Measurements from ENCODE around the gene WASF2. TPM values are rescaled to one million over a fixed set of nuclear protein-coding genes. Genes with fewer than 3 reads are reported as not detected.
"Not testable (repeated sequence)": the region's sequence is repeated elsewhere in the genome, so short reads cannot be mapped to it uniquely, and the experiment has no call there.

The WASF2 gene
- total and polyA plus RNA-seq, 2 of the 13 experiments (the other 11 are each of a cell fraction or from before 2014, with no cell fraction given) = 10.4 to 27.7 TPM

DNA sequence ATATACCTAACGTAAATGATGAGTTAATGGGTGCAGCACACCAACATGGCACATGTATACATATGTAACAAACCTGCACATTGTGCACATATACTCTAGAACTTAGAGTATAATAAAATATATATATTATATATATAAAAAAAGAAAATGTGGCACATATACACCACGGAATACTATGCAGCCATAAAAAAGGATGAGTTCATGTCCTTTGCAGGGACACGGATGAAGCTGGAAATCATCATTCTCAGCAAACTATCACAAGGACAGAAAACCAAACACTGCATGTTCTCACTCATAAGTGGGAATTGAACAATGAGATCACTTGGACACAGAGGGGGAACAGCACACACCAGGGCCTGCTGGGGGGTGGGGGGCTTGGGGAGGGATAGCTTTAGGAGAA, 105.2 kb downstream of the WASF2 start:
- CTCF ChIA-PET (ENCODE audit: low intra/inter-chr PET ratio, low total read pairs); FAIRE-seq; H4K20me1 ChIP-seq (ENCODE audit: insufficient read depth, low read length); intact Hi-C loops (cut with micrococcal nuclease; ENCODE audit: unreplicated experiment); BruUV-seq (replicated peaks); ATAC-seq; H3K4me2 ChIP-seq (ENCODE audit: low read depth, low read length); H2AFZ ChIP-seq (ENCODE audit: low read length); H3K27ac ChIP-seq (ENCODE audit: extremely low read length, insufficient read depth, low read length); H3K9ac ChIP-seq (ENCODE audit: insufficient read depth, low read depth, low read length); H3K36me3 ChIP-seq (replicated peaks in 1 of 2; ENCODE audit: control insufficient read depth in 1 of 2, insufficient read depth in 2 of 2, low read length in 2 of 2); H3K4me3 ChIP-seq (replicated peaks in 1 of 3; ENCODE audit: insufficient read depth in 1 of 3, low read depth in 2 of 3, low read length in 3 of 3); H3K4me1 ChIP-seq (ENCODE audit: insufficient read depth, low read length); DNase-seq (ENCODE audit: low spot score); POLR2A ChIA-PET; H3K9me3 ChIP-seq (ENCODE audit: low read length); H3K79me2 ChIP-seq (ENCODE audit: insufficient read depth, low read length); in situ Hi-C loops (cut with HindIII; ENCODE audit: extremely low pct_ligation_motif_present, low pct_unique_long_range_greater_than_20kb): not testable (repeated sequence)
- H3K27me3 ChIP-seq (ENCODE audit: control insufficient read depth in 1 of 2, insufficient read depth in 2 of 2, low read length in 2 of 2) = peaks cover 4 to 33% of the 10 kb centered on the region in 2 experiments
- 31% methylated on average over 3 of the region's 3 CpGs for WGBS (ENCODE audit: low lambda C conversion rate)

DNA sequence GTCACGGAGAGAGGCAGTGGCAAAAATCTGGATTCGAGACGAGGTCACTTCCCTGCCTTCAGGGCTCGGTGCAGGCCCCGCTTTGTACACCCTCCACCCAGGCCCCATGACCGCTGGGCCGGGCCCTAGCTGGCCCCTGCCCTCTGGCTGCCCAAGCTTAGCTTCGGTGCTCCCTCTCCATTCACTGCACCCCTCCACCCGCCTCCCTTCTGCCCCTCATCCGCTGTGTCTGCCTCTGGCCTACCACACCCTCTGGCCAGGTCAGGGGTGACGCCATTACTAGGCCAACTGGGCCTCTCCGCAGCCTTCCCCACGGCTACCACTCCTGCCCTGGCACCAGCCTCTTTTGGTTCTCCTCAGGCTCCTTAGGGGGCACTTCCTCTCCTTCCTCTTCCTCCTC, 106.3 kb downstream of the WASF2 start:
- no peaks in the 10 kb centered on the region for H3K4me1 ChIP-seq (ENCODE audit: insufficient read depth, low read length)
- H3K79me2 ChIP-seq (ENCODE audit: insufficient read depth, low read length) = no peaks in the 10 kb centered on the region
- H4K20me1 ChIP-seq (ENCODE audit: insufficient read depth, low read length) = no peaks in the 10 kb centered on the region
- no peak overlapping the region for H3K27ac ChIP-seq (ENCODE audit: extremely low read length, insufficient read depth, low read length)
- BruUV-seq (replicated peaks) = no TSS peak
- FAIRE-seq (no peak), DNase-seq (ENCODE audit: low spot score) (no peak), ATAC-seq (no peak)
- H3K9ac ChIP-seq (ENCODE audit: insufficient read depth, low read depth, low read length) = no peak overlapping the region
- H2AFZ ChIP-seq (ENCODE audit: low read length) = no peak overlapping the region
- H3K4me3 ChIP-seq (replicated peaks in 1 of 3; ENCODE audit: insufficient read depth in 1 of 3, low read depth in 2 of 3, low read length in 3 of 3) = no peak overlapping the region
- ChIA-PET POLR2A (no interaction called here), CTCF (ENCODE audit: low intra/inter-chr PET ratio, low total read pairs) (no interaction called here)
- in situ Hi-C loops (cut with HindIII; ENCODE audit: extremely low pct_ligation_motif_present, low pct_unique_long_range_greater_than_20kb) = no loop called here
- H3K36me3 ChIP-seq (replicated peaks in 1 of 2; ENCODE audit: control insufficient read depth in 1 of 2, insufficient read depth in 2 of 2, low read length in 2 of 2) = no peaks in the 10 kb centered on the region
- H3K27me3 ChIP-seq (ENCODE audit: control insufficient read depth in 1 of 2, insufficient read depth in 2 of 2, low read length in 2 of 2) = peaks cover 8 to 42% of the 10 kb centered on the region in 2 experiments
- 0 out of 2 replicates have a peak overlapping the region, but pooled peaks have one; percentile 1 for H3K4me2 ChIP-seq (ENCODE audit: low read depth, low read length)
- no peaks in the 10 kb centered on the region for H3K9me3 ChIP-seq (ENCODE audit: low read length)
- 66% methylated on average over 13 of the region's 13 CpGs for WGBS (ENCODE audit: low lambda C conversion rate)
- intact Hi-C loops (cut with micrococcal nuclease; ENCODE audit: unreplicated experiment) = no loop called here
- TF ChIP-seq, protein P1, sequence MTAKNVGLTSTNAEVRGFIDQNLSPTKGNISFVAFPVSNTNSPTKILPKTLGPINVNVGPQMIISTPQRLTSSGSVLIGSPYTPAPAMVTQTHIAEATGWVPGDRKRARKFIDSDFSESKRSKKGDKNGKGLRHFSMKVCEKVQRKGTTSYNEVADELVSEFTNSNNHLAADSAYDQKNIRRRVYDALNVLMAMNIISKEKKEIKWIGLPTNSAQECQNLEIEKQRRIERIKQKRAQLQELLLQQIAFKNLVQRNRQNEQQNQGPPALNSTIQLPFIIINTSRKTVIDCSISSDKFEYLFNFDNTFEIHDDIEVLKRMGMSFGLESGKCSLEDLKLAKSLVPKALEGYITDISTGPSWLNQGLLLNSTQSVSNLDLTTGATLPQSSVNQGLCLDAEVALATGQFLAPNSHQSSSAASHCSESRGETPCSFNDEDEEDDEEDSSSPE (CRISPR knock-in tag; IDR thresholded peaks at IDR 0.05) = no peak
- TF ChIP-seq PLRG1 (conservative IDR thresholded peaks at IDR 0.05) (no peak), ZNF282 (IDR thresholded peaks at IDR 0.05; ENCODE audit: partially characterized antibody) (no peak), MXI1 (IDR thresholded peaks at IDR 0.05; ENCODE audit: borderline replicate concordance, low read depth, low read length) (no peak), XBP1 (CRISPR knock-in tag; IDR thresholded peaks at IDR 0.05) (no peak), ZNF205 (CRISPR knock-in tag; IDR thresholded peaks at IDR 0.05) (no peak), FLYWCH1 (CRISPR knock-in tag; IDR thresholded peaks at IDR 0.05) (no peak), HNRNPH1 (optimal IDR thresholded peaks at IDR 0.05; ENCODE audit: low read depth, low read length) (no peak), FOSL2 (CRISPR knock-in tag; IDR thresholded peaks at IDR 0.05) (no peak)
- TF ChIP-seq, protein P2, sequence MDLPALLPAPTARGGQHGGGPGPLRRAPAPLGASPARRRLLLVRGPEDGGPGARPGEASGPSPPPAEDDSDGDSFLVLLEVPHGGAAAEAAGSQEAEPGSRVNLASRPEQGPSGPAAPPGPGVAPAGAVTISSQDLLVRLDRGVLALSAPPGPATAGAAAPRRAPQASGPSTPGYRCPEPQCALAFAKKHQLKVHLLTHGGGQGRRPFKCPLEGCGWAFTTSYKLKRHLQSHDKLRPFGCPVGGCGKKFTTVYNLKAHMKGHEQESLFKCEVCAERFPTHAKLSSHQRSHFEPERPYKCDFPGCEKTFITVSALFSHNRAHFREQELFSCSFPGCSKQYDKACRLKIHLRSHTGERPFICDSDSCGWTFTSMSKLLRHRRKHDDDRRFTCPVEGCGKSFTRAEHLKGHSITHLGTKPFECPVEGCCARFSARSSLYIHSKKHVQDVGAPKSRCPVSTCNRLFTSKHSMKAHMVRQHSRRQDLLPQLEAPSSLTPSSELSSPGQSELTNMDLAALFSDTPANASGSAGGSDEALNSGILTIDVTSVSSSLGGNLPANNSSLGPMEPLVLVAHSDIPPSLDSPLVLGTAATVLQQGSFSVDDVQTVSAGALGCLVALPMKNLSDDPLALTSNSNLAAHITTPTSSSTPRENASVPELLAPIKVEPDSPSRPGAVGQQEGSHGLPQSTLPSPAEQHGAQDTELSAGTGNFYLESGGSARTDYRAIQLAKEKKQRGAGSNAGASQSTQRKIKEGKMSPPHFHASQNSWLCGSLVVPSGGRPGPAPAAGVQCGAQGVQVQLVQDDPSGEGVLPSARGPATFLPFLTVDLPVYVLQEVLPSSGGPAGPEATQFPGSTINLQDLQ (CRISPR knock-in tag; IDR thresholded peaks at IDR 0.05) = no peak
- TF ChIP-seq, protein P3, sequence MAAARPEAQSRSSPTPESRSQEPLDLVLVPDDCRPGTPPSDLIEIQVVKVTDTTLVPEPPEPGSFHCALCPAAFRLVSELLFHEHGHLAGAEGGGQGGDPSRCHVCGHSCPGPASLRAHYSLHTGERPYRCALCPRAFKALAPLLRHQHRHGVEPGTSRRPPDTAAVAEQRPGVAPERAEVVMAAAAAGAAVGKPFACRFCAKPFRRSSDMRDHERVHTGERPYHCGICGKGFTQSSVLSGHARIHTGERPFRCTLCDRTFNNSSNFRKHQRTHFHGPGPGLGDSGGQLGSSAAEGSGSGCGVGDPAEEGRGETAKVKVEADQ (CRISPR knock-in tag; IDR thresholded peaks at IDR 0.05; ENCODE audit: borderline replicate concordance) = no peak
- TF ChIP-seq, protein P4, sequence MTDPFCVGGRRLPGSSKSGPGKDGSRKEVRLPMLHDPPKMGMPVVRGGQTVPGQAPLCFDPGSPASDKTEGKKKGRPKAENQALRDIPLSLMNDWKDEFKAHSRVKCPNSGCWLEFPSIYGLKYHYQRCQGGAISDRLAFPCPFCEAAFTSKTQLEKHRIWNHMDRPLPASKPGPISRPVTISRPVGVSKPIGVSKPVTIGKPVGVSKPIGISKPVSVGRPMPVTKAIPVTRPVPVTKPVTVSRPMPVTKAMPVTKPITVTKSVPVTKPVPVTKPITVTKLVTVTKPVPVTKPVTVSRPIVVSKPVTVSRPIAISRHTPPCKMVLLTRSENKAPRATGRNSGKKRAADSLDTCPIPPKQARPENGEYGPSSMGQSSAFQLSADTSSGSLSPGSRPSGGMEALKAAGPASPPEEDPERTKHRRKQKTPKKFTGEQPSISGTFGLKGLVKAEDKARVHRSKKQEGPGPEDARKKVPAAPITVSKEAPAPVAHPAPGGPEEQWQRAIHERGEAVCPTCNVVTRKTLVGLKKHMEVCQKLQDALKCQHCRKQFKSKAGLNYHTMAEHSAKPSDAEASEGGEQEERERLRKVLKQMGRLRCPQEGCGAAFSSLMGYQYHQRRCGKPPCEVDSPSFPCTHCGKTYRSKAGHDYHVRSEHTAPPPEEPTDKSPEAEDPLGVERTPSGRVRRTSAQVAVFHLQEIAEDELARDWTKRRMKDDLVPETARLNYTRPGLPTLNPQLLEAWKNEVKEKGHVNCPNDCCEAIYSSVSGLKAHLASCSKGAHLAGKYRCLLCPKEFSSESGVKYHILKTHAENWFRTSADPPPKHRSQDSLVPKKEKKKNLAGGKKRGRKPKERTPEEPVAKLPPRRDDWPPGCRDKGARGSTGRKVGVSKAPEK (CRISPR knock-in tag; IDR thresholded peaks at IDR 0.05; ENCODE audit: borderline replicate concordance) = no peak
